ENCODE results near the gene HBM. TPM values are rescaled to one million over a fixed set of nuclear protein-coding genes. Genes with fewer than 3 reads are reported as not detected.
"Not testable (repeated sequence)": the region's sequence is repeated elsewhere in the genome, so short reads cannot be mapped to it uniquely, and the experiment has no call there.

The HBM gene
- total and polyA plus RNA-seq, 5 donors from 2014 or later = not detected

- H3K9me3 ChIP-seq (ENCODE audit: control insufficient read depth in 2 of 2, low read length in 2 of 2) = no peaks in the 10 kb centered on the region
- H3K27me3 ChIP-seq (ENCODE audit: control insufficient read depth, insufficient read depth, low read length) = no peaks in the 10 kb centered on the region
- peaks cover under 1% of the 10 kb centered on the region for H3K4me1 ChIP-seq (ENCODE audit: control insufficient read depth, insufficient read depth, low read length, poor library complexity, severe bottlenecking)
- peaks cover 0 to 5% (median 2%) of the 10 kb centered on the region in 4 donors for H3K4me1 Mint-ChIP-seq
- no peak overlapping the region for H3K27ac ChIP-seq (ENCODE audit: insufficient read depth, low read length, poor library complexity, severe bottlenecking)
- peak overlapping the region in 1 of 3 donors; percentile 20 for H3K27ac Mint-ChIP-seq
- no peak for DNase-seq
- no peak overlapping the region for H3K4me3 ChIP-seq (ENCODE audit: low read depth, low read length)
- H3K36me3 Mint-ChIP-seq = no peaks in the 10 kb centered on the region
- H3K36me3 ChIP-seq (ENCODE audit: control insufficient read depth, insufficient read depth, low read length) = no peaks in the 10 kb centered on the region
- H3K9me3 Mint-ChIP-seq = peaks cover 0 to 5% (median 0%) of the 10 kb centered on the region in 7 donors
- H3K27me3 Mint-ChIP-seq = peaks cover 51% of the 10 kb centered on the region
- no peak for ATAC-seq (ENCODE audit: low read depth in 2 of 2)
- H3K4me3 Mint-ChIP-seq = no peak overlapping the region
These were observed 16.6 kb upstream of the HBM start for GRCh38 chr16:149024-149660.

- Histone ChIP-seq H3K9me3 (ENCODE audit: control insufficient read depth in 2 of 2, low read length in 2 of 2) (no peaks in the 10 kb centered on the region), H3K36me3 (ENCODE audit: control insufficient read depth, insufficient read depth, low read length) (no peaks in the 10 kb centered on the region), H3K27ac (ENCODE audit: insufficient read depth, low read length, poor library complexity, severe bottlenecking) (no peak within 1 kb of the TSS), H3K4me3 (ENCODE audit: low read depth, low read length) (no peak within 1 kb of the TSS), H3K27me3 (ENCODE audit: control insufficient read depth, insufficient read depth, low read length) (peaks cover 9% of the 10 kb centered on the region), H3K4me1 (ENCODE audit: control insufficient read depth, insufficient read depth, low read length, poor library complexity, severe bottlenecking) (peaks cover 10% of the 10 kb centered on the region)
- peaks cover 55% of the 10 kb centered on the region for H3K27me3 Mint-ChIP-seq
- DNase-seq (no peak), ATAC-seq (ENCODE audit: low read depth in 2 of 2) (no peak)
- peaks cover 0 to 2% (median 0%) of the 10 kb centered on the region in 7 donors for H3K9me3 Mint-ChIP-seq
- H3K4me3 Mint-ChIP-seq = peak within 1 kb of the TSS in 1 of 4 donors; percentile 61
- H3K36me3 Mint-ChIP-seq = no peaks in the 10 kb centered on the region
- peaks cover 0 to 12% (median 7%) of the 10 kb centered on the region in 4 donors for H3K4me1 Mint-ChIP-seq
- no peak within 1 kb of the TSS for H3K27ac Mint-ChIP-seq
These were observed 13.3 kb upstream of the HBM start, which contains the start of gene HBZ for GRCh38 chr16:152141-153128. TSS of gene HBZ (plus strand) at chr16:152644. CDS start at chr16:152910, 266 bp downstream.

GRCh38 chr16:153129-153521, 12.7 kb upstream of the HBM start:
- Mint-ChIP-seq H3K27me3 (peaks cover 58% of the 10 kb centered on the region), H3K4me1 (peaks cover 0 to 12% (median 7%) of the 10 kb centered on the region in 4 donors)
- H3K9me3 ChIP-seq (ENCODE audit: control insufficient read depth in 2 of 2, low read length in 2 of 2); H3K27ac ChIP-seq (ENCODE audit: insufficient read depth, low read length, poor library complexity, severe bottlenecking); H3K4me3 Mint-ChIP-seq; H3K4me3 ChIP-seq (ENCODE audit: low read depth, low read length); H3K27ac Mint-ChIP-seq; ATAC-seq (ENCODE audit: low read depth in 2 of 2); H3K9me3 Mint-ChIP-seq; DNase-seq; H3K27me3 ChIP-seq (ENCODE audit: control insufficient read depth, insufficient read depth, low read length); H3K36me3 Mint-ChIP-seq; H3K36me3 ChIP-seq (ENCODE audit: control insufficient read depth, insufficient read depth, low read length): not testable (repeated sequence)
- peaks cover 10% of the 10 kb centered on the region for H3K4me1 ChIP-seq (ENCODE audit: control insufficient read depth, insufficient read depth, low read length, poor library complexity, severe bottlenecking)

- not testable (repeated sequence) for H3K36me3 ChIP-seq (ENCODE audit: control insufficient read depth, insufficient read depth, low read length); H3K27ac ChIP-seq (ENCODE audit: insufficient read depth, low read length, poor library complexity, severe bottlenecking); H3K27me3 ChIP-seq (ENCODE audit: control insufficient read depth, insufficient read depth, low read length); H3K9me3 Mint-ChIP-seq; H3K27ac Mint-ChIP-seq; H3K9me3 ChIP-seq (ENCODE audit: control insufficient read depth in 2 of 2, low read length in 2 of 2); H3K36me3 Mint-ChIP-seq; DNase-seq; H3K4me3 Mint-ChIP-seq; H3K4me3 ChIP-seq (ENCODE audit: low read depth, low read length)
- H3K4me1 Mint-ChIP-seq = peaks cover 0 to 12% (median 7%) of the 10 kb centered on the region in 4 donors
- ATAC-seq (ENCODE audit: low read depth in 2 of 2) = peak; percentile 26 to 40
- H3K27me3 Mint-ChIP-seq = peaks cover 62% of the 10 kb centered on the region
- peaks cover 10% of the 10 kb centered on the region for H3K4me1 ChIP-seq (ENCODE audit: control insufficient read depth, insufficient read depth, low read length, poor library complexity, severe bottlenecking)
These were observed 12.1 kb upstream of the HBM start for GRCh38 chr16:153550-154216.

GRCh38 chr16:154217-155030, 11.4 kb upstream of the HBM start:
- Mint-ChIP-seq H3K36me3 (peaks cover 3% of the 10 kb centered on the region), H3K4me3 (peak overlapping the region; percentile 4 to 61 (median 47)), H3K27ac (peak overlapping the region in 1 of 3 donors; percentile 19), H3K9me3 (peaks cover 0 to 2% (median 0%) of the 10 kb centered on the region in 7 donors), H3K4me1 (peaks cover 0 to 12% (median 7%) of the 10 kb centered on the region in 4 donors), H3K27me3 (peaks cover 64% of the 10 kb centered on the region)
- H3K4me3 ChIP-seq (ENCODE audit: low read depth, low read length) = no peak overlapping the region
- no peaks in the 10 kb centered on the region for H3K36me3 ChIP-seq (ENCODE audit: control insufficient read depth, insufficient read depth, low read length)
- H3K4me1 ChIP-seq (ENCODE audit: control insufficient read depth, insufficient read depth, low read length, poor library complexity, severe bottlenecking) = peaks cover 10% of the 10 kb centered on the region
- no peaks in the 10 kb centered on the region for H3K9me3 ChIP-seq (ENCODE audit: control insufficient read depth in 2 of 2, low read length in 2 of 2)
- peak in 1 of 2 donors; percentile 9 for ATAC-seq (ENCODE audit: low read depth in 2 of 2)
- H3K27ac ChIP-seq (ENCODE audit: insufficient read depth, low read length, poor library complexity, severe bottlenecking) = no peak overlapping the region
- peaks cover 9% of the 10 kb centered on the region for H3K27me3 ChIP-seq (ENCODE audit: control insufficient read depth, insufficient read depth, low read length)
- DNase-seq = no peak

GRCh38 chr16:155031-155398, 10.8 kb upstream of the HBM start:
- Histone ChIP-seq H3K4me3 (ENCODE audit: low read depth, low read length) (no peak overlapping the region), H3K36me3 (ENCODE audit: control insufficient read depth, insufficient read depth, low read length) (no peaks in the 10 kb centered on the region), H3K27ac (ENCODE audit: insufficient read depth, low read length, poor library complexity, severe bottlenecking) (no peak overlapping the region), H3K9me3 (ENCODE audit: control insufficient read depth in 2 of 2, low read length in 2 of 2) (no peaks in the 10 kb centered on the region), H3K27me3 (ENCODE audit: control insufficient read depth, insufficient read depth, low read length) (peaks cover 9% of the 10 kb centered on the region), H3K4me1 (ENCODE audit: control insufficient read depth, insufficient read depth, low read length, poor library complexity, severe bottlenecking) (peaks cover 10% of the 10 kb centered on the region)
- ATAC-seq (ENCODE audit: low read depth in 2 of 2) = no peak
- peak overlapping the region in 3 of 4 donors; percentile 4 to 61 (median 61) for H3K4me3 Mint-ChIP-seq
- DNase-seq = no peak
- H3K27me3 Mint-ChIP-seq = peaks cover 62% of the 10 kb centered on the region
- H3K4me1 Mint-ChIP-seq = peaks cover 0 to 12% (median 7%) of the 10 kb centered on the region in 4 donors
- H3K27ac Mint-ChIP-seq = peak overlapping the region in 1 of 3 donors; percentile 19
- H3K9me3 Mint-ChIP-seq = peaks cover 0 to 2% (median 0%) of the 10 kb centered on the region in 7 donors
- H3K36me3 Mint-ChIP-seq = peaks cover 4% of the 10 kb centered on the region

All from CD4-positive, CD25-positive, alpha-beta regulatory T cell (primary cell).